Stomach (tissue), 4 donors: ENCODE measurements around the gene OR6C68.

ENCODE experiments used
- POLR2A ChIP-seq, 4 donors: fragments of 450-650 bp; IDR thresholded peaks; one replicate each; pipeline ENCODE4 v1.6.1; 2016; ENCODE audit warnings: antibody characterized with exemption in 4 of 4, control low read depth in 2 of 4, mild to moderate bottlenecking in 1 of 4, moderate library complexity in 1 of 4
- TF ChIP-seq, protein P1 (sequence below), 7 experiments: fragments of 450-650 bp in 4 of 7; fragments of 200-600 bp in 3 of 7; sonication (generic) in 3 of 7; IDR thresholded peaks; one replicate each; pipeline ENCODE4 v1.5.1; 2016 to 2019; ENCODE audit warnings: antibody characterized with exemption in 7 of 7, control low read depth in 2 of 7, mild to moderate bottlenecking in 1 of 7

DNA sequence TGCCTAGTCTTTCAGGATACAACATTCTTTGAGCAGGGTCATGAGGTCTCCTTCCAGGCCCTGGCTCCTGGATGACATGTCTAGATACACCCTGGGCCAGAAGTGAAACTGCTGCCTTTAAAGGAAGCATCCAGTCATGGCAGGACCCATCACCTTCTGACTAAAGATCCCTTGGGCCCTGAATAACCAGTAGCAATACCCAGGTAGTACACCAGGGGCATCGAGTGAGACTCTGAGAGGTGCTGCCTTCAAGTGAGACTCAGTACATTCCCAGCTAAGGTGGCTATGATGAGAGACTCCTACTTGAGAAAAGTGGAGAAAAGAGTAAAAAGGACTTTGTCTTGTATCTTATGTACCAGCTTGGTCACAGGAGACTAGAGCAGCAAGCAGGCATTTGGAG is 23.5 kb downstream of the OR6C68 start:
- TF ChIP-seq, protein P1, sequence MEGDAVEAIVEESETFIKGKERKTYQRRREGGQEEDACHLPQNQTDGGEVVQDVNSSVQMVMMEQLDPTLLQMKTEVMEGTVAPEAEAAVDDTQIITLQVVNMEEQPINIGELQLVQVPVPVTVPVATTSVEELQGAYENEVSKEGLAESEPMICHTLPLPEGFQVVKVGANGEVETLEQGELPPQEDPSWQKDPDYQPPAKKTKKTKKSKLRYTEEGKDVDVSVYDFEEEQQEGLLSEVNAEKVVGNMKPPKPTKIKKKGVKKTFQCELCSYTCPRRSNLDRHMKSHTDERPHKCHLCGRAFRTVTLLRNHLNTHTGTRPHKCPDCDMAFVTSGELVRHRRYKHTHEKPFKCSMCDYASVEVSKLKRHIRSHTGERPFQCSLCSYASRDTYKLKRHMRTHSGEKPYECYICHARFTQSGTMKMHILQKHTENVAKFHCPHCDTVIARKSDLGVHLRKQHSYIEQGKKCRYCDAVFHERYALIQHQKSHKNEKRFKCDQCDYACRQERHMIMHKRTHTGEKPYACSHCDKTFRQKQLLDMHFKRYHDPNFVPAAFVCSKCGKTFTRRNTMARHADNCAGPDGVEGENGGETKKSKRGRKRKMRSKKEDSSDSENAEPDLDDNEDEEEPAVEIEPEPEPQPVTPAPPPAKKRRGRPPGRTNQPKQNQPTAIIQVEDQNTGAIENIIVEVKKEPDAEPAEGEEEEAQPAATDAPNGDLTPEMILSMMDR (IDR thresholded peaks at IDR 0.05), result no peak
- TF ChIP-seq POLR2A (IDR thresholded peaks at IDR 0.05), result no peak
